HG03135 (cell line): ENCODE results near the gene SLC7A14.

Source experiments
- ATAC-seq: cut with Tn5 transposase; IDR thresholded peaks from one replicate; pipeline ENCODE4 v1.9.1; 2021; ENCODE audit warnings: mild to moderate bottlenecking, moderate library complexity; ENCODE audit not compliant: unreplicated experiment

The SLC7A14 gene

GRCh38 chr3:170500462-170500861 lies 85.4 kb downstream of the SLC7A14 start:
- no peak for ATAC-seq

- no peak for ATAC-seq
These were observed 86.2 kb downstream of the SLC7A14 start for GRCh38 chr3:170499562-170500156.

- no peak for ATAC-seq
These were observed 88.4 kb downstream of the SLC7A14 start for GRCh38 chr3:170497207-170498095.

- no peak for ATAC-seq
These were observed 89.1 kb downstream of the SLC7A14 start for GRCh38 chr3:170496868-170497140.

DNA sequence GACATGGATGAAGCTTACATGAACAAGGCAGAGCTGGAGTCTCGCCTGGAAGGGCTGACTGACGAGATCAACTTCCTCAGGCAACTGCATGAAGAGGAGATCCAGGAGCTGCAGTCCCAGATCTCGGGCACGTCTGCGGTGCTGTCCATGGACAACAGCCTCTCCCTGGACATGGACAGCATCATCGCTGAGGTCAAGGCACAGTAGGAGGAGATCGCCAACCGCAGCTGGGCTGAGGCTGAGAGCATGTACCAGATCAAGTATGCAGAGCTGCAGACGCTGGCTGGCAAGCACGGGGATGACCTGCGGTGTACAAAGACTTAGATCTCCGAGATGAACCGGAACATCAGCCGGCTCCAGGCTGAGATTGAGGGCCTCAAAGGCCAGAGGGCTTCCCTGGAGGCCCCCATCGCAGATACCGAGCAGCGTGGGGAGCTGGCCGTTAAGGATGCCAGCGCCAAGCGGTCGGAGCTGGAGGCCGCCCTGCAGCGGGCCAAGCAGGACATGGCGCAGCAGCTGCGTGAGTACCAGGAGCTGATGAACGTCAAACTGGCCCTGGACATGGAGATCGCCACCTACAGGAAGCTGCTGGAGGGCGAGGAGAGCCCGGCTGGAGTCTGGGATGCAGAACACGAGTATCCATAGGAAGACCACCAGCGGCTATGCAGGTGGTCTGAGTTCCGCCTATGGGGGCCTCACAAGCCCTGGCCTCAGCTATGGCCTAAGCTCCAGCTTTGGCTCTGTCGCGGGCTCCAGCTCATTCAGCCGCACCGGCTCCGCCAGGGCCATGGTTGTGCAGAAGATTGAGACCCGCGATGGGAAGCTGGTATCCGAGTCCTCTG lies 89.6 kb downstream of the SLC7A14 start:
- no peak for ATAC-seq

- ATAC-seq: no peak
These were observed 91.1 kb downstream of the SLC7A14 start for GRCh38 chr3:170494766-170495165.

DNA sequence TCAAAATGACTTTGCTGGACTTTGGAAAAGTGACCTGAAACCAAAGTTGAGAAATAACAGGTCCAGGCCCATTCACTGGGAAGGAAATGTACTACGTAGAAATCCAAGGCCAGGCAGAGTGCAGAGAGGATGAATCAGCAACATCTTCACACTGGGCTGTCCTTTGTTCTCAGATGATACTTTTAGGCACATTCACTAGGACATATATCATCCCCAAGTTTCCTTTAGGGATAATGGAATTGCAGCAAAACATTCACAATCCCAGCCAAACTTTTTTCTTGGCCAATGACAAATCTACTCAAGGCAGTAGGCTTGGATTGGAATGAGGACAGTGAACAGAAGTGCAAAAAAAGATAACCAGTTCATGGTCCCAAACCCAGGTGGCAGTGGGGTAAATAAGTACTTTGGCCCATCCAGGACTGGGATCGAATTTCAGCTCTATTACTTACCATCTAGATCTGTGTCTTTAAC lies 92.1 kb downstream of the SLC7A14 start:
- no peak for ATAC-seq

- no peak for ATAC-seq
These were observed 94.0 kb downstream of the SLC7A14 start for GRCh38 chr3:170491901-170492300.

GRCh38 chr3:170490828-170491560 lies 94.9 kb downstream of the SLC7A14 start:
- no peak for ATAC-seq

DNA sequence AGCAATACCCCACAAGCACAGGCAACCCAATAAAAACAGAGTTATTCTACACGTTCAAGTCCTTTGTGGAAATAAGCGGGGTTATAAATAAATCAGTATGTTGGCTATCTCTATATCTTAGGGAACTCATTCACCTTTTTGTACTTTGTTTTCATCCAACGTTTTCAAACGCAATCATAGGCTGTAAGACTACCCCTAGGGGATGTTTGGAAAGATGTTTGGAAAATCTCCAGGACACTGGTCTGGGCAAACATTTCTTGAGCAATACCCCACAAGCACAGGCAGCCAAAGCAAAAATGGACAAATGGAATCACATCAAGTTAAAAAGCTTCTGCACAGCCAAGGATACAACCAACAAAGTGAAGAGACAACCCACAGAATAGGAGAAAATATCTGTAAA lies 97.1 kb downstream of the SLC7A14 start:
- no peak for ATAC-seq

DNA sequence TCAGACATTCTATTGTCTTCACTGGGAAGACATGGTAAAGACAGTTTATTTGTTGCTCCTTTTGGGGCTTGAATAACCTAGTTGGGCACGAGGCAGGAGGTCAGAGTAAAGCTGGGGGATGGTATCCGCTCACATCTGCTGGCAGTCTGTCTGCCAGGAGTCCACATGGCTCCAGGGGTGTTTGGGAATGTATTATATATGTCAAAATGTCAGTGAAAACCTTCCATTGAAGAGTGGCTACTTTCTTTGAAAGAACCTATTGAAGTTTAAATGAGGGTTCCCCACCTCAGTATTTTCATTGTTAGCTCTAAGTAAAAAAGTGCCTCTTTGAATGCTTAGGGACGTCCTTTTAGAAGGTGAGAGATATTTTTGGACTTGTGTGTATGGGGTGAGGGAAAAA lies 98.8 kb downstream of the SLC7A14 start:
- ATAC-seq: no peak

DNA sequence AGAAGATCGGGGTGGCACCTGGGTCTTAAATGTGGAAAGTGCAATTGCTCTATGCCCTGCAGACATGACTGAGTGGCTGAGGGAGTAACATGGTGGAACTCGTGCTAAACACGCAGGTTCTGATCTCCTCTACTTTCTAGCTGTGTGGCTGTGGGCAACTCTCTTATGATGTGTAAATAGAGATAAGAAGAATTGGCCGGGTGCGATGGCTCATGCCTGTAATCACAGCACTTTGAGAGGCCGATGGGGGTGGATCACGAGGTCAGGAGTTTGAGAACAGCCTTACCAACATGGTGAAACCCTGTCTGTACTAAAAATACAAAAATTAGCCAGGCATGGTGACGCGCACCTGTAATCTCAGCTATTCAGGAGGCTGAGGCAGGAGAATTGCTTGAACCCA lies 99.5 kb downstream of the SLC7A14 start:
- no peak for ATAC-seq

DNA sequence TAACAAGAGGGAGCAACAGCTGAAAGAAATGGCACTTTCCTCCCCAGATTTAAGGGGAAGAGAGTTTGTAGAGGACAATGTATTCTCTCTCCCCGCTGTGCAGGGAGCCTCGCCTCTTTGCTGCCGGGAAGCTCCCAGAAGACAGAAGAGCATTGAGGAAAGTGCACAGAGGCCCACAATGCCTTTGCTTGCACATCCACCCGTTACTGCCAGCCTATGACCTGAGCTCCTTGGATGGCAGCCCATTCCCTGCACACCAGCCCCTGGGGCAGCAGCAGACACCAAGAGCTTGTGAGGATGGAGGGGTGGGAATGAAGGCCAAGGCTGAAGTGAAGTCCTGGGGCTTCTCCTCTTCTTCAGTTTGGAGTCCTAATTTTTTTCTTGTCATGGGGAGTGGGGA lies 100.2 kb downstream of the SLC7A14 start:
- ATAC-seq: no peak

- ATAC-seq: no peak
These were observed 100.6 kb downstream of the SLC7A14 start for GRCh38 chr3:170485294-170485693.

DNA sequence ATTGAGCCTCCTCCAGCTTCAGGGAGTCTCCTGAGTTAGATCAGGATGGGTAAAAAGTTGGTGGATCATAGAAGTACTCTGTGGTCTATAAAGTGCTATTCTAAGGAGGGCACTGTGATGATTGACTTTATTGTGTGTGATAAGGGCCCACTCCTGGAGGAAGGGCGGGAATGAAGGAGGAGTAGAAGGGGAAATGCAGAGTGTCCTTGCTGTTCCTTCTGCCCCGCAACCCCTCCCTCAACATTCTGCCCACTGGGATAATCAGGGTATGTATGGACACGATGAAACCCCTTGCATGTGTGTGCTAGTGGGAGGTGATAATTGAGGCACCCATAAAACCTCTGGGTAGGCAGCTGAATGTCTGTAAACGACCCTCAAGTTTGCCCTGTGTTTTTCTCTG lies 101.0 kb downstream of the SLC7A14 start:
- ATAC-seq: no peak

DNA sequence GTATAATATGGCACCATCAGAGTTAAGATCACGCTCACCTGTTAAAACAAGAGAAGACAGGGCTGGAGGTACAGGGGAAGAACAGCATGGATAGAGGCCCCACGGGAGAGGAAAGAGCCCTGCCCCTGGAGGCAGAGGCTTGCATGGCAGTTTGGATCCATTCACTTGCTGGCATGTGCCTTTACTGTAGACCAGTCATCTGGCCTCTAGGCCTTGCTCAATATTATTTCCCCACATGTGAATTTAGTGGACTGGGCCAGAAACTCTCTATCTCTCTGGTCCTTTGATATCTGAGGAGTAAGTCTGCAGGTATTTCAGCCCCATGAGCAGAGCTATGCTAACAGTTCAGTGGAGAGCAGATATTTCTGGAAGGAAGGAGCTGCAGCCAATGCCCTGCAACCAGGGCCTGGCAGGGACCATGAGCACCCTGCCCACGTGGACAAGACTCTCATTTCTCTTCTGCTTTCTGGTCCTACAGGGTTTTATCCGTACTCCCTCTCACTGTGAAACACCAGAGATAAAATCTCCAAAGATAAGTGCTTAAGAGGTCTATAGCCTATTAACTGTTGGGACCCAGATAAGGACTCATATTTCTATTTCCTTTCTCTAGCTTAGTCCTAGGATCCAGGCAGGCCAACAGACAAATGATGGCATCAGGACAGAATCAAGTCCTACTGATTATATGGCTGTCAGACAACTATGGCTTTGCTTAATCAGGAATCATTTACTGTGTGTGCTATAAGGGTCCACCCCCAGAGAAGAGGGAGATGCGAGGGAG lies 102.2 kb downstream of the SLC7A14 start:
- no peak for ATAC-seq

- no peak for ATAC-seq
These were observed 103.7 kb downstream of the SLC7A14 start for GRCh38 chr3:170482199-170482598.

DNA sequence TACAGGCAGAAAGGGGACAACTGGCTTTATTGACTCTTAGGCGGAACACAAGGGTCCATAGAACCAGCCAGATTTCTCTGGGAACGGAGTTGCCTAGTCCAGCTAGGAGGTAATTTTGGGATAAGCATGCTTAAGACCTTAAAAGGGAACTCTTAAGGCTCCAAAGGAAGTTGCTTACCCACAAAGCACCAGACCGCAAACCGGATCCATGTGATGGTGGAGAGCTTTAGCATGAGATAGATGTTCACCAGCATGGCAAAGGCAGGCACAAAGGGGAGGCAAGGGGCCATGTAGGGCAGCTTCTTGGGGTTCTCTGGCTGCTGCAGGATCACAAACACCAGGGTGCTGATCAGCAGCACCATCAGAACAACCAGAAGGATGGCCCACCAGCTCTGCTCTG lies 105.8 kb downstream of the SLC7A14 start:
- ATAC-seq: no peak

- no peak for ATAC-seq
These were observed 108.5 kb downstream of the SLC7A14 start for GRCh38 chr3:170477395-170477794.

DNA sequence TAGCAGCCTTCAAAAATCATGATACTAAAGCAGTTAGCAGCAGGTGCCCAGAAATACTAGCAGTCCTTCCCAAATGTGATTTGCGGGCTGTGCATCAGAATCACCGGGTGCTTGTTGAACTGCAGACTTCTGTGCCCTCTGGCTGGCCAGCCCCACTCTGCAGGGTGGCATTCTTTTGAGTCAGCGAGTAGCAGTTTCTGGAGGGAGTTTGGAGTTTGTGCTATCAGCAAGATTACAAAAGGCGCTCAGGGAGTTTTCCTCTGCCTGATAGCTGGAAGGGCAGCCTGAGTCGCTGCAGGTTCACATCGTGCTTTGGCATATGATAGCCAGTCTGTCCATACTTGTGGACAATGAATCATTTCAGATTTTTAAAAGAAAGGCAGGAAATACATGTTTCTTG lies 109.6 kb downstream of the SLC7A14 start:
- ATAC-seq: no peak
